ENCODE results near the gene ANK3. TPM values are rescaled to one million over a fixed set of nuclear protein-coding genes. Genes with fewer than 3 reads are reported as not detected.

ANK3 gene
- total RNA-seq, 2 donors from 2014 or later: 55.4 to 126 TPM

DNA sequence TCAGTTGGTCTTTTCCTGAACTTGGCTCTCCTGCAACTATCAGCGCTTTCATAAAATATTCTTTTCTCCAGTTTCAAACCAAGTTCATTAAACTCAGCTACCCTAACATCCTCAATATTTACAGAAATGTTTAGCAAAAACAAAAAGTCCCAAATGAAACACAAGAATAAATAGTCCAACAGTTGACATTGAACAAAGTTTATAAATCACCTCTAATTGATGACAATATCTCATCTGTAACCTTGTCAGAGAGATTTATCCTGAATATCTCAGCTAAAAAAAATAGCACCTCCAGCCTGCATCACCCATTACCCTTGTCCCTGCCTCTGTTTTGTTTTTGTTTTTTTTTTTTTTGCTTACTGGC lies 76.1 kb downstream of the ANK3 start:
- Histone ChIP-seq H3K4me1 (ENCODE audit: control insufficient read depth in 1 of 2, low read depth in 2 of 2) (peaks cover 0 to 6% of the 10 kb centered on the region in 2 donors), H3K9me3 (no peaks in the 10 kb centered on the region), H3K36me3 (no peaks in the 10 kb centered on the region), H3K4me3 (no peak overlapping the region), H3K27me3 (replicated peaks; ENCODE audit: insufficient read depth) (no peaks in the 10 kb centered on the region), H3K27ac (no peak overlapping the region)
- TF ChIP-seq, protein P1, sequence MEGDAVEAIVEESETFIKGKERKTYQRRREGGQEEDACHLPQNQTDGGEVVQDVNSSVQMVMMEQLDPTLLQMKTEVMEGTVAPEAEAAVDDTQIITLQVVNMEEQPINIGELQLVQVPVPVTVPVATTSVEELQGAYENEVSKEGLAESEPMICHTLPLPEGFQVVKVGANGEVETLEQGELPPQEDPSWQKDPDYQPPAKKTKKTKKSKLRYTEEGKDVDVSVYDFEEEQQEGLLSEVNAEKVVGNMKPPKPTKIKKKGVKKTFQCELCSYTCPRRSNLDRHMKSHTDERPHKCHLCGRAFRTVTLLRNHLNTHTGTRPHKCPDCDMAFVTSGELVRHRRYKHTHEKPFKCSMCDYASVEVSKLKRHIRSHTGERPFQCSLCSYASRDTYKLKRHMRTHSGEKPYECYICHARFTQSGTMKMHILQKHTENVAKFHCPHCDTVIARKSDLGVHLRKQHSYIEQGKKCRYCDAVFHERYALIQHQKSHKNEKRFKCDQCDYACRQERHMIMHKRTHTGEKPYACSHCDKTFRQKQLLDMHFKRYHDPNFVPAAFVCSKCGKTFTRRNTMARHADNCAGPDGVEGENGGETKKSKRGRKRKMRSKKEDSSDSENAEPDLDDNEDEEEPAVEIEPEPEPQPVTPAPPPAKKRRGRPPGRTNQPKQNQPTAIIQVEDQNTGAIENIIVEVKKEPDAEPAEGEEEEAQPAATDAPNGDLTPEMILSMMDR (IDR thresholded peaks at IDR 0.05): no peak
- ATAC-seq (ENCODE audit: insufficient number of reproducible peaks, low FRiP score, low read depth): no peak
- no peak for DNase-seq (ENCODE audit: low spot score)

DNA sequence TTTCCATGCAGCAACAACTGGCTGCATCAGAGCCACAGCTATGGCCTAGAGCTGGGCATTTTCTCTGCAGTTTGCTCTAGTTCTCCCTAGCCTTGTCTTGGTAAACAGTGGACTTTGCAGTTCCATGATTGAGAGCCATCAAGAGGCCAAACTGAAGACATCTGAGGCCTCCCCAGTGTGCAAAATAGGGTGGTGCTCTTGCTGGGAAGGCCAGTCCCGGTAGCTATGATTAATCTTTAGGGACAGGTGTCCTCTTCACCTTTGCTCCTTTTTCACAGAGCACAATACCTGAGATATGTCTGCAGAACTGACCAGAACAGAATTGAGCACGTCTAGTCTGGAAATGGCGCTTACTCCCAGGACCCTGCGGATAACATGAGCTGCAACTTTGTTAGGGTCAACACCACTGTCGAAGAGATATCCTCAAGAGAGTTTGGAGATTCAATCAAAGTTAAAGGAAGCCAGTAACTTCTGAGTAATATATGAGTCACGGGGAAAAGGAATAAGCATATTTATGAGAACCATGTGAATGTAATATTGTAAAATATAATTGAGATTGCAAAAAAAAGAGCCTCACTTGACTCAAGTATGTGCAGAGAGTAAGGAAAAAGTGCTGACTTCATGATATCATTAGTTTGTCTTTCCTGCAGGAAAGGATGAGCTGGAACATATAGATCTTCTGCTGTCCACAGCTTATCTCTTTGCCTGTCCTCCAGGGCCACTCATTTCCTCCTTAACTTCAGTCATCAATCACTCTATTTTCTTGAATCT lies 76.7 kb downstream of the ANK3 start:
- Histone ChIP-seq H3K36me3 (no peaks in the 10 kb centered on the region), H3K9me3 (no peaks in the 10 kb centered on the region), H3K4me3 (no peak overlapping the region), H3K27me3 (replicated peaks; ENCODE audit: insufficient read depth) (no peaks in the 10 kb centered on the region), H3K27ac (no peak overlapping the region), H3K4me1 (ENCODE audit: control insufficient read depth in 1 of 2, low read depth in 2 of 2) (peaks cover 0 to 6% of the 10 kb centered on the region in 2 donors)
- TF ChIP-seq, protein P1 (IDR thresholded peaks at IDR 0.05): no peak
- DNase-seq (ENCODE audit: low spot score) (no peak), ATAC-seq (ENCODE audit: insufficient number of reproducible peaks, low FRiP score, low read depth) (no peak)

DNA sequence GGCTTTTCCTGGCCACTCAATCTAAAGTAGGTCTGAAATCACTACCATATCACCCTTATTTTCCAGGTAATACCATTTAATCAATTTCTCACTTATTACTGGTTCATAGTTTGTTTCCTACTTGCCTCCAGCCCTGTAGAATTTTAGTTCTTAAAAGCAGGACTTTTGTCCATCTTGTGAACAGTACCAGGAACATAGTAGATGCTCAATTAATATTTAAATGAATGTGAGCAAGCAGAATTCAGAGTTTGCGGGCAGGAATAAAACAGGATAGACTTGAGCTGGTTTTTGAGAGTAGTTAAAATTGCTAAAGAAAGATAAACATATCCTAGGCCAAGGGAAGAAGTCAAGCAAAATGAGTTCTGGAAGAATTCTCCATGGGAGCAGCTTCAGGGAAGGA lies 77.9 kb downstream of the ANK3 start:
- Histone ChIP-seq H3K4me3 (no peak overlapping the region), H3K27me3 (replicated peaks; ENCODE audit: insufficient read depth) (no peaks in the 10 kb centered on the region), H3K4me1 (ENCODE audit: control insufficient read depth in 1 of 2, low read depth in 2 of 2) (peaks cover 0 to 6% of the 10 kb centered on the region in 2 donors), H3K9me3 (no peaks in the 10 kb centered on the region), H3K36me3 (no peaks in the 10 kb centered on the region), H3K27ac (no peak overlapping the region)
- TF ChIP-seq, protein P1 (IDR thresholded peaks at IDR 0.05): no peak
- ATAC-seq (ENCODE audit: insufficient number of reproducible peaks, low FRiP score, low read depth): no peak
- no peak for DNase-seq (ENCODE audit: low spot score)

DNA sequence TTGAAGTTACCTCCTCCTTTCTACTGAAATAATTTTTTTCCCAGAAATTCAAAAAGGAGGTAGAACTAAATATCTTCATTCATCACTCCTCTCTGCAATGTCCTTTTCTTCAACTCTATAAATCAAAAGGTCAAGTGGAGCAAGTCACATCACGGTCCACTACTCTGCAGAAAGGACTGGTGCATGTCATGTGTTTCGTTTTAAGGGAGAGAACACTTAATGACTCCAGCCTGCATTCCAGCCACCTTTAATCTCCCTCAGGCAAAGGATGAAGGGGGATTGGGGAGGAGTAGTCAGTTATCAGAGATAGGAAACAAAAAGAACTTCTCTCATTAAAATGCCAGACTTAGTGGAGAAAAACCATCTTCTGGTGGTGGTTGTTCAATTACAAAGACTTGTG lies 78.9 kb downstream of the ANK3 start:
- H3K9me3 ChIP-seq: no peaks in the 10 kb centered on the region
- H3K4me3 ChIP-seq: no peak overlapping the region
- TF ChIP-seq, protein P1 (IDR thresholded peaks at IDR 0.05): no peak
- H3K27ac ChIP-seq: no peak overlapping the region
- no peaks in the 10 kb centered on the region for H3K36me3 ChIP-seq
- no peak for DNase-seq (ENCODE audit: low spot score)
- peaks cover 0 to 6% of the 10 kb centered on the region in 2 donors for H3K4me1 ChIP-seq (ENCODE audit: control insufficient read depth in 1 of 2, low read depth in 2 of 2)
- no peak for ATAC-seq (ENCODE audit: insufficient number of reproducible peaks, low FRiP score, low read depth)
- no peaks in the 10 kb centered on the region for H3K27me3 ChIP-seq (replicated peaks; ENCODE audit: insufficient read depth)

DNA sequence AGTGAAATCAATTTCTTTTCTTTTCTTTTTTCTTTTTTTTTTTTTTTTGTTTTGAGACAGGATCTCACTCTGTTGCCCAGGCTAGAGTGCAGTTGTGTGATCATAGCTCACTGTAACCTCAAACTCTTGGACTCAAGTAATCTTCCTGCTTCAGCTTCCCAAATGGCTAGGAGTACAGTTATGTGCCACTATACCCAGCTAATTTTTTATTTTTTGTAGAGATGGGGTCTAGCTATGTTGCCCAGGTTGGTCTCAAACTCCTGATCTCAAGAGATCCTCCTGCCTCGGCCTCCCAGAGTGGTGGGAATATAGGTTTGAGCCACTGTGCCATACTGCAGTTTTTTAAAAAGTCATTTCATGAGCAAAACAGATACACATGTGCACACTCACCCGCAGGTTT lies 79.8 kb downstream of the ANK3 start:
- TF ChIP-seq, protein P1 (IDR thresholded peaks at IDR 0.05): no peak
- Histone ChIP-seq H3K4me1 (ENCODE audit: control insufficient read depth in 1 of 2, low read depth in 2 of 2) (peaks cover 0 to 4% of the 10 kb centered on the region in 2 donors), H3K4me3 (no peak overlapping the region), H3K27me3 (replicated peaks; ENCODE audit: insufficient read depth) (no peaks in the 10 kb centered on the region), H3K36me3 (no peaks in the 10 kb centered on the region), H3K27ac (no peak overlapping the region), H3K9me3 (no peaks in the 10 kb centered on the region)
- ATAC-seq (ENCODE audit: insufficient number of reproducible peaks, low FRiP score, low read depth) (no peak), DNase-seq (ENCODE audit: low spot score) (no peak)

Measured in thoracic aorta (tissue), 2 donors.